AG08395 (cell line): Measurements from ENCODE around the gene SIGLECL1.

Source experiments
- DNase-seq: peaks from one replicate; pipeline ENCODE4 v3.0.0; 2012; ENCODE audit warnings: mixed read lengths, low spot score

The SIGLECL1 gene

GRCh38 chr19:51253088-51253806 lies 2.4 kb downstream of the SIGLECL1 start:
- no peak for DNase-seq

- no peak for DNase-seq
These were observed 5.3 kb downstream of the SIGLECL1 start for GRCh38 chr19:51256155-51256625.

GRCh38 chr19:51257471-51257870 lies 6.6 kb downstream of the SIGLECL1 start:
- no peak for DNase-seq

- DNase-seq = no peak
These were observed 7.6 kb downstream of the SIGLECL1 start for GRCh38 chr19:51258165-51259160.

GRCh38 chr19:51259348-51260245 lies 8.7 kb downstream of the SIGLECL1 start:
- DNase-seq = peak; percentile 9

GRCh38 chr19:51263808-51264207 lies 12.9 kb downstream of the SIGLECL1 start:
- DNase-seq = no peak

- DNase-seq = no peak
These were observed 20.2 kb downstream of the SIGLECL1 start for GRCh38 chr19:51271067-51271466.

GRCh38 chr19:51272183-51272810 lies 21.4 kb downstream of the SIGLECL1 start:
- DNase-seq = no peak

GRCh38 chr19:51274049-51274770 lies 23.3 kb downstream of the SIGLECL1 start:
- DNase-seq = no peak

GRCh38 chr19:51277112-51277511 lies 26.2 kb downstream of the SIGLECL1 start:
- no peak for DNase-seq

- DNase-seq = no peak
These were observed 31.5 kb downstream of the SIGLECL1 start for GRCh38 chr19:51282335-51282734.

GRCh38 chr19:51285682-51286081 lies 34.8 kb downstream of the SIGLECL1 start:
- DNase-seq = no peak

GRCh38 chr19:51289635-51290034 lies 38.8 kb downstream of the SIGLECL1 start:
- no peak for DNase-seq

GRCh38 chr19:51292971-51293370 lies 42.1 kb downstream of the SIGLECL1 start:
- no peak for DNase-seq

GRCh38 chr19:51293571-51294210 lies 42.8 kb downstream of the SIGLECL1 start:
- DNase-seq = no peak

- no peak for DNase-seq
These were observed 43.5 kb downstream of the SIGLECL1 start for GRCh38 chr19:51294211-51294976.

- no peak for DNase-seq
These were observed 44.1 kb downstream of the SIGLECL1 start for GRCh38 chr19:51294977-51295375.

- DNase-seq = no peak
These were observed 44.7 kb downstream of the SIGLECL1 start for GRCh38 chr19:51295382-51296126.
